NCI-H1105 treated with DMSO at 0.1 percent for 48 hours (cell line): Measurements from ENCODE around the gene ZNF488.

Source experiments
- DNase-seq: peaks from one replicate; lab custom pipeline; 2025; lab: John Stamatoyannopoulos, UW

The ZNF488 gene

GRCh38 chr10:47330366-47330765 is 53.7 kb downstream of the ZNF488 start:
- DNase-seq, result no peak

GRCh38 chr10:47329855-47330254 is 54.2 kb downstream of the ZNF488 start:
- DNase-seq, result no peak

GRCh38 chr10:47326927-47327330 is 57.2 kb downstream of the ZNF488 start:
- DNase-seq, result no peak

DNA sequence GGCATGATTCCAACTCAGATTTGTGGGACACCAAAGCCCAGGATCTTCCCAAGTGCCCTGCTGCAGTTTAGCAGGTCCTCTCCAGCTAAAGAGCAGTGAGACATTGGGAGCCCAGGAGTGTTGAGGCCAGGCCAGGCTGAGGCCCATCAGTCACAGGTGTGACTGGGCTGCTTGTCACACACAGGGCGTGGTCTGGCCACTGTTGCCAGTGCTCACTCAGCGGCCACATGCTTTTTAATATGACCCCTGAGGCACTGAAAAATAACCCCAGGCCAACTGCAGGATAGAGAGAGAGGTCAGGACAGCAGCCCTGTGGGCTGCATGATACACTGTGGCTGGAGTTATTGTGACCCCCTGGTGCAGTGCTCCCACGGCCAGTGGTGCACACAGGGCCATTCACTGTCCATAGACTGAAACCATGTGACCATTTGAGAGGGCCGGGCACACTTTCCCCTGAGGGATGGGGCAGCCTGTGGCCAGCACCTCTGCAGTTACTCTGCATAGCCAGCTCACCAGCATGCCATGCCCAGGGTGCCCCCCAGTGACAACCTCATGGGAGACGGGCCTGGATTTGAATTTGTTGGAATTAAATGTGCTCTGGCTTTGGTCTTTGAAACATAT is 57.7 kb downstream of the ZNF488 start:
- no peak for DNase-seq

DNA sequence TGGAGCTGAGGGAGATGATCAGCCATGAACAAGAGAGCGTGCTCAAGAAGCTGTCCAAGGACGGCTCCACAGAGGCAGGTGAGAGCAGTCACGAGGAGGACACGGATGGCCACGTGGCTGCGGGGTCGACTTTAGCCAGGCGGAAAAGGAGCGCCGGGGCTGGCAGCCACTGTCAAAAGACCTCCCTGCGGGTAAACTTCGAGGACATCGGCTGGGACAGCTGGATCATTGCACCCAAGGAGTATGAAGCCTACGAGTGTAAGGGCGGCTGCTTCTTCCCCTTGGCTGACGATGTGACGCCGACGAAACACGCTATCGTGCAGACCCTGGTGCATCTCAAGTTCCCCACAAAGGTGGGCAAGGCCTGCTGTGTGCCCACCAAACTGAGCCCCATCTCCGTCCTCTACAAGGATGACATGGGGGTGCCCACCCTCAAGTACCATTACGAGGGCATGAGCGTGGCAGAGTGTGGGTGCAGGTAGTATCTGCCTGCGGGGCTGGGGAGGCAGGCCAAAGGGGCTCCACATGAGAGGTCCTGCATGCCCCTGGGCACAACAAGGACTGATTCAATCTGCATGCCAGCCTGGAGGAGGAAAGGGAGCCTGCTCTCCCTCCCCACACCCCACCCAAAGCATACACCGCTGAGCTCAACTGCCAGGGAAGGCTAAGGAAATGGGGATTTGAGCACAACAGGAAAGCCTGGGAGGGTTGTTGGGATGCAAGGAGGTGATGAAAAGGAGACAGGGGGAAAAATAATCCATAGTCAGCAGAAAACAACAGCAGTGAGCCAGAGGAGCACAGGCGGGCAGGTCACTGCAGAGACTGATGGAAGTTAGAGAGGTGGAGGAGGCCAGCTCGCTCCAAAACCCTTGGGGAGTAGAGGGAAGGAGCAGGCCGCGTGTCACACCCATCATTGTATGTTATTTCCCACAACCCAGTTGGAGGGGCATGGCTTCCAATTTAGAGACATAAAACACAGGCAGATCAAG is 58.5 kb downstream of the ZNF488 start:
- DNase-seq, result no peak

GRCh38 chr10:47323636-47324296 is 60.3 kb downstream of the ZNF488 start:
- peak; percentile 72 for DNase-seq

- no peak for DNase-seq
These were observed 61.0 kb downstream of the ZNF488 start for GRCh38 chr10:47323087-47323486.

- no peak for DNase-seq
These were observed 61.6 kb downstream of the ZNF488 start, which contains the start of gene GDF2 for GRCh38 chr10:47322300-47323061. Gene GDF2 (plus strand): TSS chr10:47322454. CDS start chr10:47322669, 215 bp downstream.

DNA sequence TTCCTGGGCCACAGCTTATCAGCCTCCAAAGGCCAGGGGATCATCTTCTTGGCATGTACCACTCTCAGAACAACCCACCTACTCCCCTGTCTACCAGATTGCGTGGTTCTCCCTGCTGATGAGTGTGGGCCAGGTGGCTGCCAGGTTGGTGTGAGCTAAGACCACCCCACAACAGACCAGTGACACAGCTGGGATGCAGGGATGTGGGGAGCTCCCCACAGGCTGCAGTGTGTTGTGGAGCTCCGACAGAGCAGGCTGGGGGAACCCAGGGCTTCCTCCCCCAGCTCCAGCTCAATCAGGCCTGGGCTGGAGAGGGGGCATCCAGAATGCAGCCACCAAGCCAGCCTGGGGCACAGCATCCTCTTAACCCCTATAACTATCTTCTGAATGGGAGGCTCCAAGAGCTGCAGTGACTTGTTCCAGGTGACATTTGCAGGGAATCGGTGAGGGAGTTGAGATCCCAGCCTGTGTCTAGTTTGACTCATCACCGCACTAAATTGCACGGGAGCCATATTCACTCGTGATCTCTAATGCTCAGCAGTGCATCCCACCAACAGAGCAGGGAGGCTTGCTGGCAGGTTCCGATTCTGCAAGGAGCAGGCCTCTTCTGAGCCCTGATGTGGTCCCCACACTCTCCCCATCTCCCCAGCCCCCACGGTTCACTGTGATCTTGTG is 62.4 kb downstream of the ZNF488 start:
- no peak for DNase-seq

DNA sequence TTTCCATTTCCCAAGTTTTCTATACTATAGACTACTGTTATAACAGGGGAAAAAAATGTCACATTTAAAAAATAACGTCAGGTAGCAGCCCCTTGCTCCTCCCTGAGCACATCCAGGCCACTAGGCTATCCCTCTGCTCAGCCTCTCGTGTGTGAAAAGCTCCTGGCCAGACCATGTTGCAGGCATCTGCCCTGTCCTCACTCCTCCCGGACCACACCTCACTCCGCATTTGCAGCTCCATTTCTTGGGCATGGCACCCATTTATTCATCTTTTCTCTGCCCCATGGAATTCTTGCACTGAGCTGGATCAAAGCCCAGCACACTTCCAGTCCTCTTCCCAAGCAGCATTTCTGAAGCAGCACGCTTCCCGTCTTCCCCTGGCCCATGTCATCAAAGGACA is 63.3 kb downstream of the ZNF488 start:
- no peak for DNase-seq

DNA sequence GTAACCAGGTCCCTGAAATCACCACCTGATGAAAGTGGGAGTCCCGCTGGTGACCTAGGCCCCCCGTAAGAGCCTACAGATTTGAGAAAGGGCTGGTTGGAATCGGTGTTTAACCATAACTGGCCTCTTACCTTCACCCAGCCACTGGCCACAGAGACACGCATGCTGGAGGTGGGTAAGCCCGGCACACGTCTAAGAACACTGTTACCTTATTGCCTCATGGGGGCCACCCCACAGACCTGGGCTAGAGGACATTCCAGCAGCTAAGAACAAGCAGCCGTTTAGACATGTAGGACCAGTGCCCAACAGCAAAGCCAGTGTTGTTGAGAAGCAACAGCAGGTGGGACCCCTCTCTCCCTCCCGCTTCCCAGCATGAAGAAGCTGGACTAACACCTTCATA is 64.3 kb downstream of the ZNF488 start:
- DNase-seq, result no peak

DNA sequence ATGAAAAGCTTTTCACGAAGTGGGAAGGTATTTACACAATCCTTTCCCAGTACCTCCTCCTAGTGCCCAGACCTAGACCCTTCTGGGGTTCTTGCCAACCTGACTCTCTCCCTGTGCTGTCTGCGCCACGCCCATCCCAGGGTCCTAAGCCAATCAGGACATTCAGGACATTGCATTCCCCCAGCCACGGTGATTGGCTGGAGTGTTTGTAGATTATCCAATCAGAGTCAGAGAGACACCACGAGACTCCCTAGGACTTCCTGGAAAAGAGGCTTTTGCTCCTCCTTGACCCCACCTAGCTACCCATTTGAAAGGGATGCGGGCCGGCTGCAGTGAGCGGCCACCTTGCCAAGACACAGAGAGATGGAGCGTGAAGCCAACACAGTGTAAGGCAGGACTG is 65.4 kb downstream of the ZNF488 start:
- DNase-seq, result no peak

DNA sequence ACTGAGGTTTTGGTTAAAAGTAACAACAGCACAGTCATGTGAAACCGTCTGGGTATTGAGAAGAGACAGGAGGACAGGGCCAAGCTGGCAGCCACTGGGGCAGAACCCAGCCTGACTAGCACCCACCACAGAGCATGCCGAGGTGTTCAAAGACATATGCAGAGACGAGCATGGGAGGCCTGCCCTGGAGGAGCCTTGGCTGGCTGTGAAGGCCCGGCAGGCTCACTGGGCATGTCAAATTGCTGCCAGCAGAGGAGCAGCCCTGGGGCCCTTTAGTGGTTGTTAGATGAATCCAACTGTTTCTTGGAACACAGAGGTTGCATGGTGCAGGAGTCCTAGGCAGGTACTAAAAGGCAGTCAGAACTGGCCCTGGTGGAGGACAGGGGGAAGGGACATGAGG is 66.8 kb downstream of the ZNF488 start:
- no peak for DNase-seq

DNA sequence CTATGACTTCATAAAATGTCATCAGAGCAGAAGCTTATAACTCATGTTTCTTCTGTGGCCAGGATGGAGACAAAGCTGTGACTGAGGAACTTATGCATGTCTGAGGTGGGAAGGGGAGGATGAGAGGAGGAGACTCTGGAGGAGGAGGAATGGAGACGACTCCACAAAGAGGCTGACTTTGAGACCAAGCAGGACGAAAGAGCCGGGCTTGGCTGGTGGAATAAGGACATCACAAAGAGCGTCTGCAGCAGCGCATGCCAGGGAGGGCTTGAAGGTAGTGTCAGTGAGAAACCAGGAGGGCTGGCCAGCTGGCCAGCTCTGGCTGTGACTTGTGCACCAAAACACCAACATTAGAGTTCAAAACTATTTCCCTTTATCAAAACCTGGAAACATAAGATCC is 68.0 kb downstream of the ZNF488 start:
- no peak for DNase-seq
